Measurements from ENCODE around the gene SAPCD2. TPM values are rescaled to one million over a fixed set of nuclear protein-coding genes. Genes with fewer than 3 reads are reported as not detected.

SAPCD2 gene
- total RNA-seq, 2 donors from 2014 or later, result 19.2 to 57.8 TPM

DNA sequence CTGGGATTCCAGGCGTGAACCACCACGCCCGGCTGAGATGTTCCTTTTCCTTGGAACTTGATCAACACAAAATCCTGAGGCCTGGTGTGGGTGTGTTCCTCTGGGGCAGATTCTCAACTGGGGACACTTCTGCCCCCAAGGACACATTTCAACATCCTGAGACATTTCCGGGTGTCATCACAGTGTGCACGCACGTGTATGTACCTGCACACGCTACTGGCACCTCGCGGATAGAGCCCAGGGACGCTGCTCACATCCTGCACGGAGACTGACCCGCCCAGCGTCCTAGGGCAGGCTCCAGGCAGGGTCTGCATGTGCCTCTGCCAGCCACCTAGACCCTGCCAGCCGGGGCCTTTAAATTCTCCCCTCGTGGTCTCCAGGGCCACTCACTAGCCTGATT lies 8.0 kb downstream of the SAPCD2 start:
- intact Hi-C loops (cut with DNase I), result no loop called here
- TF ChIP-seq CTCF (IDR thresholded peaks at IDR 0.05), result no peak
- no peaks in the 10 kb centered on the region for H3K9me3 ChIP-seq

GRCh38 chr9:137058521-137059234 lies 11.7 kb downstream of the SAPCD2 start:
- Histone ChIP-seq H3K4me1 (peaks cover 34% of the 10 kb centered on the region), H3K9me3 (no peaks in the 10 kb centered on the region), H3K9ac (ENCODE audit: low read depth in 2 of 2, low read length in 2 of 2) (no peak overlapping the region), H3K4me3 (no peak overlapping the region), H3K27ac (no peak overlapping the region), H3K27me3 (no peaks in the 10 kb centered on the region), H3K36me3 (no peaks in the 10 kb centered on the region)
- no peak for TF ChIP-seq CTCF (IDR thresholded peaks at IDR 0.05)
- no peak for DNase-seq
- intact Hi-C loops (cut with DNase I), result no loop called here

More for the DNA sequence above, 8.0 kb downstream of the SAPCD2 start:
- DNase-seq, result no peak
- Histone ChIP-seq H3K4me1 (peaks cover 6% of the 10 kb centered on the region), H3K27ac (no peak overlapping the region), H3K4me3 (no peak overlapping the region), H3K36me3 (no peaks in the 10 kb centered on the region), H3K9ac (ENCODE audit: low read depth in 2 of 2, low read length in 2 of 2) (no peak overlapping the region), H3K27me3 (no peaks in the 10 kb centered on the region)

DNA sequence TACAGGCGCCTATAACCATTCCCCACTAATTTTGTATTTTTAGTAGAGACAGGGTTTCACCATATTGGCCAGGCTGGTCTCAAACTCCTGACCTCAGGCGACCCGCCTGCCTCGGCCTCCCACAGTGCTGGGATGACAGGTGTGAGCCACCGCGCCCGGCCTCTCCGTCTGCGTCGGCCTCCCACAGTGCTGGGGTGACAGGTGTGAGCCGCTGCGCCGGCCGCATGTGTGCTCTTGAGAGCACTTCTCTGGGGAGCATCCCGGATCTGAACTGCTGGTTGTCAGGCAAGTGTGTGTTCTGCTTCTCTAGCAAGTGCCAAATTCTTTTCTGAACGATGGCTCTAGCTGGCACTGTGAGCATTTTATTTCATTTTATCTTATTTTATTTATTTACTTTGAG lies 12.8 kb downstream of the SAPCD2 start:
- intact Hi-C loops (cut with DNase I), result no loop called here
- H3K9me3 ChIP-seq, result no peaks in the 10 kb centered on the region
- H3K27ac ChIP-seq, result no peak overlapping the region
- H3K27me3 ChIP-seq, result peaks cover 10% of the 10 kb centered on the region
- no peak for TF ChIP-seq CTCF (IDR thresholded peaks at IDR 0.05)
- no peak for DNase-seq
- H3K9ac ChIP-seq (ENCODE audit: low read depth in 2 of 2, low read length in 2 of 2), result no peak overlapping the region
- no peaks in the 10 kb centered on the region for H3K36me3 ChIP-seq
- H3K4me3 ChIP-seq, result no peak overlapping the region
- peaks cover 43% of the 10 kb centered on the region for H3K4me1 ChIP-seq

DNA sequence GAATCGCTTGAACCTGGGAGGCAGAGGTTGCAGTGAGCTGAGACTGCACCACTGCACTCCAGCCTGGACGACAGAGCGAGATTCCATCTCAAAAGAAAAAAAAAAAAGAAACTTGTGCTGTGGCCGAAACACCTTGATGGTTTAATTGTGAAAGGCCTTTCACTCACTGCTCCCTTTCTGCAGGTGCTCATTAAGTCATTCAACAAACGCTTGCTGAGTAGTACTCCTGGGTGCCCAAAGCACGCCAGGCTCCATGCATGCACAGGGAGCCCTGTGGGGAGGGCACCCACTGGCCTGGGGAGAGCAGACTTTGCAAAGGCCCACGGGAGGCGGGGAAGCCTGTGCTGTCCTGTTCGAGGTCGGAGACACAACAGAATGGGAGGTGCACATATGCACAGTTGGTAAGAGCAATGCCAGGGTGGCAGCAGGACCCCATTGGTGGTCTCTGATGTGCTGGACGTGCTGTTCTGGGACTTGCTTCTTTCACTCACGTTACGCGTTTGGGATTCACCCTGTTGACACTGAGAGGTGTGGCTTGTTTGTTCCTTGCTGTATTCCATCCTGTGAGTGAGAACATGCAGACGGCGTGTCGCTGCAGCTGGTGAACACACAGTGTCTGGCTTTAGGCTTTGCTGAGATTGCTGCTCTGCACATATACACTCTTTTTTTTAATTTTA lies 13.5 kb downstream of the SAPCD2 start:
- H3K27me3 ChIP-seq, result peaks cover 10% of the 10 kb centered on the region
- TF ChIP-seq CTCF (IDR thresholded peaks at IDR 0.05), result no peak
- no peaks in the 10 kb centered on the region for H3K9me3 ChIP-seq
- DNase-seq, result peak; percentile 69
- H3K4me3 ChIP-seq, result no peak overlapping the region
- peaks cover 43% of the 10 kb centered on the region for H3K4me1 ChIP-seq
- H3K36me3 ChIP-seq, result no peaks in the 10 kb centered on the region
- intact Hi-C loops (cut with DNase I), result no loop called here
- no peak overlapping the region for H3K27ac ChIP-seq
- peak overlapping the region in 1 of 2 donors; percentile 58 for H3K9ac ChIP-seq (ENCODE audit: low read depth in 2 of 2, low read length in 2 of 2)

DNA sequence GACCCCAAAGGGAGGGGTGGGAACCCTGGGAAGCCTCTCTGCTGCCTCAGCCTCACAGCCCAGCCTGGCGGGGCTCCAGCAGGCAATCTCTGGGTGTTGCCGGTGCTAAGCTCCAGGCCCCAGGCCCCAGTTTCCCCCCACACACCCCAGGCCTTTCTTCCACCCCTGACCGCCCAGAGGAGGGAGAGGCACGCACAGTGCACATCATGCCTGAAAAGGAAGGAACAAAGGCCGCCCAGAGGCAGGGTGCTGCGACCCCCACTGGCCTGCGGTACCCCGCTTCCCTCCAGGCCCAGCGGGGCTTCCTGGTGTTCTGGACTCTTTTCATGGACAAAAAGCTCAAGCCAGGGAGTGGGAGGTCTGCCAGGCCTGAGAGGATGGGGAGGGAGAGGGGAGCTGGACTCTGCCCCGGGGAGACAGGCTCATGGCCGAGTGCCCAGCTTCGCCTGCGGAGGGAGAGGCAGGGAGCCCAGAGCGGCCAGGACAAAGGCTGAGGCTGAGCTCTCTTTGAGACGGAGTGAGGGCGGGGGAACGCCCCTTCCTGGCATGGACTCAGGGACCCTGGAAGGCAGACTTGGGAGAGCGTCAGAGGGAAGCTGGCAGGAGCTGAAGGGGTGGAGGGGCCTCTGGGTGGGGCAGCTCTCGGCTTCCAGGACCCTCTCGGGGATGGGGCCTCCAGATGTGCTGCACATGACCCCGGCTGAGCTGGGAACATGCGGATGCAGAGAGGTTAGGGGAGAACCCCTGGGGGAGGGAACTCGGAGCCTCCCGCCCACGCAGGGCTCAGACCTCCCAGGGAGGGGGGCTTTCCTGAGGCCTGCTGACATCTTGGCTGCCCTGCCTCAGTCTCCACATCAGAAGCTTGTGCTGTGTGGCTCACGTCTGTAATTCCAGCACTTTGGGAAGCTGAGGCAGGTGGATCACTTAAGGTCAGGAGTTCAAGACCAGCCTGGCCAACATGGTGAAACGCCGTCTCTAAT lies 14.7 kb downstream of the SAPCD2 start:
- peak; percentile 97 for DNase-seq
- peaks cover 10% of the 10 kb centered on the region for H3K27me3 ChIP-seq
- H3K4me1 ChIP-seq, result peaks cover 43% of the 10 kb centered on the region
- H3K9me3 ChIP-seq, result no peaks in the 10 kb centered on the region
- H3K36me3 ChIP-seq, result no peaks in the 10 kb centered on the region
- intact Hi-C loops (cut with DNase I), result no loop called here
- H3K4me3 ChIP-seq, result peak overlapping the region; percentile 4
- H3K9ac ChIP-seq (ENCODE audit: low read depth in 2 of 2, low read length in 2 of 2), result peak overlapping the region; percentile 74 to 79
- no peak for TF ChIP-seq CTCF (IDR thresholded peaks at IDR 0.05)
- H3K27ac ChIP-seq, result peak overlapping the region; percentile 84

Measured in colonic mucosa (tissue), 4 donors.